Mucosa of descending colon (tissue), 3 donors: Measurements from ENCODE around the gene AKIRIN2. TPM values are rescaled to one million over a fixed set of nuclear protein-coding genes. Genes with fewer than 3 reads are reported as not detected.

Experiments
- ATAC-seq: fragments of 200-7000 bp; cut with Tn5 transposase; one replicate; pipeline ENCODE4 v1.9.1; 2020; ENCODE audit warnings: mild to moderate bottlenecking, moderate library complexity
- DNase-seq, 3 donors: peaks; one replicate each; pipeline ENCODE4 v3.0.0-alpha.2; 2020
- H3K36me3 ChIP-seq: fragments of 200-600 bp; one replicate; pipeline ENCODE4 v1.8.0; 2021; ENCODE audit warnings: low read depth, mild to moderate bottlenecking
- H3K4me1 ChIP-seq: fragments of 200-600 bp; one replicate; pipeline ENCODE4 v1.8.0; 2021; ENCODE audit warnings: low read depth, mild to moderate bottlenecking
- H3K4me3 ChIP-seq: fragments of 200-600 bp; one replicate; pipeline ENCODE4 v1.8.0; 2021; ENCODE audit warnings: mild to moderate bottlenecking
- H3K9me3 ChIP-seq: fragments of 200-600 bp; one replicate; pipeline ENCODE4 v1.8.0; 2021; ENCODE audit warnings: mild to moderate bottlenecking
- intact Hi-C, 2 donors: fragments of 100-400 bp; cut with DNase I in 1 of 2; cut with micrococcal nuclease in 1 of 2; formaldehyde crosslinking; loops; one replicate each; pipeline versions ENCODE4 v1.11.0 to v1.11.1; 2022; cut with DNase I, micrococcal nuclease
- total RNA-seq, 3 donors: library from RNA; stranded (reverse); fragmentation: NEBNext Ultra II Directional in 2 of 3; extraction: Animal tissue kit (Norgen Biotek cat#: 25700) in 2 of 3; gene quantifications; one replicate each; pipeline versions ENCODE4 v1.2.1 to v1.2.4, GENCODE V29; 2021 to 2023
- TF ChIP-seq, protein P1 (sequence below): fragments of 200-600 bp; IDR thresholded peaks from one replicate; pipeline ENCODE4 v1.8.0; 2022; ENCODE audit warnings: antibody characterized with exemption, mild to moderate bottlenecking
- donor health status: DM: no; HTN: no; CAD: no; lungs with moderate emphysema.
- donor health status: DM: no; HTN: no; CAD: no.
- donor health status: DM: no; HTN: yes; CAD: no.

Gene AKIRIN2
- total RNA-seq, 3 donors from 2014 or later = 32.3 to 41.0 (median 33.2) TPM

DNA sequence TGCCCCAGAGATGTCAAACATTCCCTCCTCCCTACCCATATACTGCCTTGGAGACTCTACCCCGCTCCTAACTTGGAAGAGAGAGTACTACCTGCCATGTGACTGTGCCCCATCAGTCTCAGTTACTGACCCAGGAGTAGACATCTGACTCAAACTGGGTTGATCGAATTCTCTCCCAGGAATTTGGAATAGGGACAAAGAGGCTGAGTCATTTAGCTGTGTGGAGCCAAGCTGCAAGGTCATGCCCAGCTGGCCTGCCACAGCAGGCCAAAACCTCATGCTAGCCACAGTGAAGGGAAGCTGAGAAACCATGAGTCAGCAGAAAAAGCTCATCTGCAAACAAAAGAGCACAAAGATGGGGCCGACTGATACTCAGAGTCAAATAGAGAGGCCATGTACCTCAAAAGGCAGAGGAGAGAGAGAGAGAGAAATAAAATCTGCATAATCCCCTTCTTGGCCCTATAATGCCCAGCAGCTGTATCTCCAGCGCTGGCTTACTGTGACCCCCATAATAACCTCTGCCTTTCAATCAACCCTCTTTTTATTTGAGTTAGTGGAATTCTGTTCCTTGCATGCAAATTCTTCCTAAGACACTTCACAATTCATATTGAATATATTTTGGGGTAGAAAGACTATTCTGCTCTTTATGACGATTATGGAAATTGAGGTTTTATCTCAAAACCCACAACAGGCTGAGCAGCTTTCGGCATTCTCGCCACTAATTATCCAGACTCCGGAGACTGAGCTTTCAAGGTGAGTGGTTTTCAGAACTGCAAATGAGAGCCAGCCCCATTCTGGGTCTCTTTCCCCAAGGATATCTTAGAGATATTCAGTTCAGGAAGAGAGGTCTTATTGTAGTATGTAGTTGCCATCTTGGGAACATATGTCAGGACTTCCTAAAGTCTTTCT, 21.4 kb upstream of the AKIRIN2 start:
- TF ChIP-seq, protein P1, sequence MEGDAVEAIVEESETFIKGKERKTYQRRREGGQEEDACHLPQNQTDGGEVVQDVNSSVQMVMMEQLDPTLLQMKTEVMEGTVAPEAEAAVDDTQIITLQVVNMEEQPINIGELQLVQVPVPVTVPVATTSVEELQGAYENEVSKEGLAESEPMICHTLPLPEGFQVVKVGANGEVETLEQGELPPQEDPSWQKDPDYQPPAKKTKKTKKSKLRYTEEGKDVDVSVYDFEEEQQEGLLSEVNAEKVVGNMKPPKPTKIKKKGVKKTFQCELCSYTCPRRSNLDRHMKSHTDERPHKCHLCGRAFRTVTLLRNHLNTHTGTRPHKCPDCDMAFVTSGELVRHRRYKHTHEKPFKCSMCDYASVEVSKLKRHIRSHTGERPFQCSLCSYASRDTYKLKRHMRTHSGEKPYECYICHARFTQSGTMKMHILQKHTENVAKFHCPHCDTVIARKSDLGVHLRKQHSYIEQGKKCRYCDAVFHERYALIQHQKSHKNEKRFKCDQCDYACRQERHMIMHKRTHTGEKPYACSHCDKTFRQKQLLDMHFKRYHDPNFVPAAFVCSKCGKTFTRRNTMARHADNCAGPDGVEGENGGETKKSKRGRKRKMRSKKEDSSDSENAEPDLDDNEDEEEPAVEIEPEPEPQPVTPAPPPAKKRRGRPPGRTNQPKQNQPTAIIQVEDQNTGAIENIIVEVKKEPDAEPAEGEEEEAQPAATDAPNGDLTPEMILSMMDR = no peak
- H3K9me3 ChIP-seq = no peaks in the 10 kb centered on the region
- no peaks in the 10 kb centered on the region for H3K36me3 ChIP-seq
- DNase-seq = peak in 1 of 3 donors; percentile 48
- intact Hi-C loops = no loop called here
- no peak overlapping the region for H3K4me3 ChIP-seq
- H3K4me1 ChIP-seq = peaks cover under 1% of the 10 kb centered on the region
- ATAC-seq = peak; percentile 73

DNA sequence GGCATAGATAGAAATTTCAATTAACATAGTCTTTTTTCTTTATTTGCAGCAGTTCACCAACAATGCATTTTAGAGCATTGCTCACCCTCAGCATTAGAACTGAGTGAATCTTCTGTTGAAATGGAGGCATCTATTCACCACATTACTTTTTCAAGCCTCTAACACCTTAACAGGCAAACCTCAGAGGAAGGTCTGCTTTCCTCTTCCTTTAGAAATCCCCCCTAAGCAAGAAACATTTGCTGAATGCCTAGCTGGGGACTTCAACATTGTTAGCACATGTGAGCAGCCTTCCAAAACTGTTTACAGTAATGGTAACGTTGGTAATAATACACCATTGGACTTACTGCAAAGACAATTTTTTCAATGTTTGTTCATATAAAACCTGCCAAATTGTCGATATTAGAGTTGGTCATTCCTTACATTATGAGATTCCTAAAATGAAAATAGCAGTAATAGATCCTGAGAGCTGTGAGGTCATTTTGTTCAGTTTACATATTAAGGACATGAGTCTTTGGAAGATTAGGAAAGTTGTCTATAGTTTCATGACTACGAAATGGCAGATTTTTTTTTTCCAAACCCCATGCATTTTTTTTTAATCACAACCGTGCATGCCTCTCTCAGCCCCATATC, 20.6 kb upstream of the AKIRIN2 start:
- ATAC-seq (no peak), DNase-seq (no peak)
- Histone ChIP-seq H3K4me3 (no peak overlapping the region), H3K4me1 (no peaks in the 10 kb centered on the region), H3K9me3 (no peaks in the 10 kb centered on the region), H3K36me3 (no peaks in the 10 kb centered on the region)
- intact Hi-C loops = no loop called here
- TF ChIP-seq, protein P1 = no peak

DNA sequence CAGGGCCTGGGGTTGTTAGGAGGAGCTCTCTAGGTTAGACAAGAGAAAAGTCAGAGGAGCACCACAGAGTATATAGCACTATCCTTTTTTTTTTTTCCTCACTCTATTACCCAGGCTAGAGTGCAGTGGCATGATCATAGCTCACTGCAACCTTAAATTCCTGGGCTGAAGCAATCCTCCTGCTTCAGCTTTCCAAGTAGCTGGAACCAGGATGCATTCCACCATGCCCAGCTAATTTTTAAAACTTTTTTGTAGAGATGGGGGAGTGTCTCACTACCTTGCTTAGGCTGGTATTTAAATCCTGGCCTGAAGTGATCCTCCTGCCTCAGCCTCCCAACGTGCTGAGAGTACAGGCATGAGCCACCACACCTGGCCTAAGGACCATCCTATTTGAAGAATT, 19.3 kb upstream of the AKIRIN2 start:
- no peaks in the 10 kb centered on the region for H3K4me1 ChIP-seq
- TF ChIP-seq, protein P1 = no peak

DNA sequence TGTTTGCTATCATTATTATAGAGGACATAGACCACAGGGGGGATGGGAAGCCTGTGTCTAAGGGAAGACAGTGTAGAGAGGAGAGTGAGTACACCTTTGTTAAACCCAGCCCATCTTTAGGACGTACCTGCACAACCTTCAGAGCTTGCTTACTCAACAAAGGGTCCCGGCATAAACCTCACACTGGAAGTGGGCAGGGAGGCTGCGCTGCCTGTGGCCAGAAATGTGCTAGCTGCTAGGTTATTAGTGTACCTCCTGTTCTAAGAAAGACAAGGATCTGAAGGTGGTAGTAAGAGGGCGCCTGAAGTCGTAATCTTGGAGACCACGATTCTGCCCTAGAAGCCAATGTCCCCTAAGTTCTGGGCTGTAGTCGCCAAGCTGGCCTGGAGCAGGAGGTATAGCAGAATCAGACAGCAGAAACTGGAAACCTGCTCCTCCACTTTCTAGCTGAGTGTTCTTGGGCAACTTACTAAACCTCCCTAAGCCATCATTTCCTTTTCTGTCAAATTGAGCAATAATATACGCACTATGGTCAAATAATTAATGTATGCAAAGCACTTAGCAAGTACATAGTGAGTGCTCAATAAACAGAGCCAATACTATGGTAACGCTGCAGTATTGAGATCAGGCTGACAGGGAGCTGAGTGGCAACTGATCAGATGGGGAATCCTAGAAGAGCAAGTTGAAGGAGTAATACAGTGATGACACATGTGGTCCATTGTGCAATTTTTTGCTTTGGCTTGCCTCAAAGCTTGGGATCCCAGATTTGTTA, 16.8 kb upstream of the AKIRIN2 start:
- H3K4me3 ChIP-seq = no peak overlapping the region
- intact Hi-C loops = no loop called here
- TF ChIP-seq, protein P1 = no peak
- H3K4me1 ChIP-seq = peaks cover 3% of the 10 kb centered on the region
- no peaks in the 10 kb centered on the region for H3K9me3 ChIP-seq
- ATAC-seq = peak; percentile 39
- no peak for DNase-seq
- H3K36me3 ChIP-seq = no peaks in the 10 kb centered on the region

More for the DNA sequence above, 19.3 kb upstream of the AKIRIN2 start:
- ATAC-seq (no peak), DNase-seq (no peak)
- Histone ChIP-seq H3K36me3 (no peaks in the 10 kb centered on the region), H3K4me3 (no peak overlapping the region), H3K9me3 (no peaks in the 10 kb centered on the region)
- intact Hi-C loops = no loop called here

DNA sequence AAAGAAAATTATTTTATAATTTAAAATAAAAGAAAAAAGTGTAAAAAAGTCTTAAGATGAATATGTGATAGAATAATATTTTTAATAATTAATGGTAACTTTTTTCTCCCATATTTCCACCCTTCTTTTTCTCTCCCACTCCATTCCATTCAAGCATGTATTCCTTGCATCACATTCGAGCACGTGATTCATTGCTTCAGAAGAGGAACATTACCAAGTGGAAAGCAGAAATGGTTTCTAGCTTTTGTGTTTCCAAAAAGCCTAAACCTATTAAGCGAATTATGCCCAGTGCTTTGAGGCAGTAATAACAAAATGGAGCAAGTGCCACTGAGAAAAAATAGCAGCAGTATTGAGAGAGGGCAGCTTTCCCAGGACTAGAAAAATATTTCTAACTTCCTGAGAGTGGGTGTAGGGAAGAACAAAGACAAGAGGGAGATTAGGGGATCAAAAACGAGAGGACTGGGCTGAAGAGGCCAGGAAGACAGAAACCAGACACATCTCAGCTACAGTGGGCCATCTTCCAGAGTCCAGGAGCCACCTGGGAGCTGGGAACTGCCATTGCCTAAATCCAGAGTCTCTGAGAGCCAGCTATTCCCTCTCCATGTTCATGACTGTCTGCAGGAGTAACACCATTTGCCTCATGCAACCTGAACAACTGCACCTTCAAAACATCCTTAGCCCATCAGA, 15.0 kb upstream of the AKIRIN2 start:
- no peak for ATAC-seq
- Histone ChIP-seq H3K4me3 (no peak overlapping the region), H3K9me3 (no peaks in the 10 kb centered on the region), H3K36me3 (no peaks in the 10 kb centered on the region), H3K4me1 (peaks cover 3% of the 10 kb centered on the region)
- TF ChIP-seq, protein P1 = no peak
- no peak for DNase-seq
- intact Hi-C loops = no loop called here
